Thyroid gland (tissue), 4 donors: ENCODE data around the gene TRIM26. TPM values are rescaled to one million over a fixed set of nuclear protein-coding genes. Genes with fewer than 3 reads are reported as not detected.

Source experiments
- DNase-seq, 2 donors: peaks; one replicate each; pipeline ENCODE4 v3.0.0-alpha.2; 2019
- H3K27ac ChIP-seq, 3 donors: fragments of 200-600 bp; sonication (generic); 1 replicate in 2 of 3; 2 replicates in 1 of 3; pipeline ENCODE4 v1.5.1; 2016 to 2019; ENCODE audit warnings: mild to moderate bottlenecking in 1 of 3, moderate library complexity in 1 of 3
- H3K27me3 ChIP-seq: fragments of 200-600 bp; sonication (generic); one replicate; pipeline ENCODE4 v1.5.1; 2019
- H3K36me3 ChIP-seq, 2 donors: fragments of 200-600 bp; sonication (generic); one replicate each; pipeline ENCODE4 v1.5.1; 2016 to 2019
- H3K4me1 ChIP-seq, 2 donors: fragments of 200-600 bp; sonication (generic); one replicate each; pipeline ENCODE4 v1.5.1; 2017 to 2019
- H3K4me3 ChIP-seq, 3 donors: fragments of 200-600 bp; sonication (generic); replicated peaks in 1 of 3; 1 replicate in 2 of 3; 2 replicates in 1 of 3; pipeline ENCODE4 v1.5.1; 2016; ENCODE audit warnings: mild to moderate bottlenecking in 1 of 3
- H3K9me3 ChIP-seq: fragments of 200-600 bp; sonication (generic); one replicate; pipeline ENCODE4 v1.5.1; 2017
- POLR2A ChIP-seq, 2 donors: fragments of 450-650 bp; IDR thresholded peaks; one replicate each; pipeline ENCODE4 v1.6.1; 2017; ENCODE audit warnings: antibody characterized with exemption in 2 of 2, mild to moderate bottlenecking in 2 of 2, moderate library complexity in 1 of 2
- WGBS, 2 donors: methylation state at CpG; one replicate each; pipeline ENCODE4 v1.1.5; 2017; 5-methylcytosine and 5-hydroxymethylcytosine counted together
- intact Hi-C: fragments of 100-400 bp; cut with DNase I; formaldehyde crosslinking; loops from one replicate; pipeline ENCODE4 v1.15.1; 2023
- total RNA-seq, 4 donors: library from RNA; depleted of rRNA; stranded (reverse); fragments of >200 nt; gene quantifications; one replicate each; pipeline ENCODE4 v1.2.3, GENCODE V29; 2016
- TF ChIP-seq, protein P1 (sequence below), 6 experiments: fragments of 200-600 bp in 3 of 6; fragments of 450-650 bp in 3 of 6; sonication (generic) in 3 of 6; IDR thresholded peaks; one replicate each; pipeline ENCODE4 v1.5.1; 2016 to 2019; ENCODE audit warnings: antibody characterized with exemption in 6 of 6, mild to moderate bottlenecking in 2 of 6, inconsistent platforms in 1 of 6, moderate library complexity in 1 of 6

The TRIM26 gene
- total RNA-seq, 4 donors from 2014 or later = 52.9 to 72.2 (median 62.4) TPM

DNA sequence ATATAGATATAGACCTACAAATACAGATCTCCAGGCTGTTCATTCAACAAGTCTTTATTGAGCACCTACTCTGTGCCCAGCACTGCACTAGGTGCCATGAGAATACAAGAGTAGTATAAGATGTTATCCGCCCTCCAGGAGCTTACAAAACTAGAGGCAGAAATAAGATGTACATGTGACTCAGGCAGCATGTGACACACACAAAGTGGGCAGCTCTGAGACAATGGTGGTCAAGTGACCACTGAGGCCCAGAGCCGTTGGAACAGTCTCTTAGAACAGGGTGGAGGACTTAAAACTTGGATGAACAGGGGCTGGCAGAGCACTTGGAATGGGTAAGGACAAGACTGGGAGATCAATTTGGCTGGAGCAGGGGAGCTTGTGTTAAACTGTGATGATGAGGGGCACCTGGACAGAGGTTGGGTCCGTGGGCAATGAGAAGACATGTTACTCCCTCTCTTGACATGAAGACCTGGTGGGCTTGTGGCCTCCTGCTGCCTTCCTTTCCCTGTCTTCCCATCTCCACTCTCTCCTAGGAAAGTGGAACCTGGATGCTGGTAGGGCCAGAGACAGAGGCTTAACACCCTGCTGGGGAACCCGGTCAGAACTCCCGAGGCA lies 28.7 kb downstream of the TRIM26 start:
- no peak for DNase-seq
- WGBS, 2 donors = 75 to 88% methylated on average over 5 of the region's 5 CpGs
- Histone ChIP-seq H3K9me3 (no peaks in the 10 kb centered on the region), H3K36me3 (peaks cover 27 to 32% of the 10 kb centered on the region in 2 donors), H3K4me3 (no peak overlapping the region), H3K4me1 (no peaks in the 10 kb centered on the region), H3K27ac (no peak overlapping the region), H3K27me3 (no peaks in the 10 kb centered on the region)
- TF ChIP-seq, protein P1, sequence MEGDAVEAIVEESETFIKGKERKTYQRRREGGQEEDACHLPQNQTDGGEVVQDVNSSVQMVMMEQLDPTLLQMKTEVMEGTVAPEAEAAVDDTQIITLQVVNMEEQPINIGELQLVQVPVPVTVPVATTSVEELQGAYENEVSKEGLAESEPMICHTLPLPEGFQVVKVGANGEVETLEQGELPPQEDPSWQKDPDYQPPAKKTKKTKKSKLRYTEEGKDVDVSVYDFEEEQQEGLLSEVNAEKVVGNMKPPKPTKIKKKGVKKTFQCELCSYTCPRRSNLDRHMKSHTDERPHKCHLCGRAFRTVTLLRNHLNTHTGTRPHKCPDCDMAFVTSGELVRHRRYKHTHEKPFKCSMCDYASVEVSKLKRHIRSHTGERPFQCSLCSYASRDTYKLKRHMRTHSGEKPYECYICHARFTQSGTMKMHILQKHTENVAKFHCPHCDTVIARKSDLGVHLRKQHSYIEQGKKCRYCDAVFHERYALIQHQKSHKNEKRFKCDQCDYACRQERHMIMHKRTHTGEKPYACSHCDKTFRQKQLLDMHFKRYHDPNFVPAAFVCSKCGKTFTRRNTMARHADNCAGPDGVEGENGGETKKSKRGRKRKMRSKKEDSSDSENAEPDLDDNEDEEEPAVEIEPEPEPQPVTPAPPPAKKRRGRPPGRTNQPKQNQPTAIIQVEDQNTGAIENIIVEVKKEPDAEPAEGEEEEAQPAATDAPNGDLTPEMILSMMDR (IDR thresholded peaks at IDR 0.05) = no peak
- TF ChIP-seq POLR2A (IDR thresholded peaks at IDR 0.05) = no peak
- intact Hi-C loops = no loop called here

DNA sequence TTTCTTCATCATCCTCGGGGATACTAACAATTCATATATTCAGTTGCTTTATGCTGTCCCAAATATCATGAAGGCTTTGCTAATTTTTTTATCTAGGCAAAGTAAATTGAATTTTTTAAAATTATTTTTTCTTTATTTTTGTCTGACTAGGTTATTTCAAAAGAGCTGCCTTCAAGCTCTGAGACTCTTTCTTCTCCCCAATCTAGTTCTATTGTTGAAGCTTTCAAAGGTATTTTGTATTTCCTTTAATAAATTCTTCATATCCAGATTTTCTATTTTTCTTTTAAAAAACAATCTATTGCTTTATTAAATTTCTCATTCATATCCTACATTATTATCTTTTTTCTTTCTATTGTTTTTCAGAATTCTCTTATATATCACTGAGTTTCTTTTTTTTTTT lies 33.1 kb downstream of the TRIM26 start:
- no peak overlapping the region for H3K4me3 ChIP-seq
- TF ChIP-seq, protein P1 (IDR thresholded peaks at IDR 0.05) = no peak
- TF ChIP-seq POLR2A (IDR thresholded peaks at IDR 0.05) = no peak
- no peaks in the 10 kb centered on the region for H3K4me1 ChIP-seq
- H3K27me3 ChIP-seq = no peaks in the 10 kb centered on the region
- no peaks in the 10 kb centered on the region for H3K9me3 ChIP-seq
- H3K36me3 ChIP-seq = peaks cover 2% of the 10 kb centered on the region in 2 donors
- intact Hi-C loops = no loop called here
- 88 to 91% methylated on average over 1 of the region's 1 CpG for WGBS, 2 donors
- H3K27ac ChIP-seq = no peak overlapping the region
- DNase-seq = no peak

- TF ChIP-seq POLR2A (IDR thresholded peaks at IDR 0.05) = no peak
- TF ChIP-seq, protein P1 (IDR thresholded peaks at IDR 0.05) = no peak
- no peak overlapping the region for H3K4me3 ChIP-seq
- no peaks in the 10 kb centered on the region for H3K36me3 ChIP-seq
- no peak overlapping the region for H3K27ac ChIP-seq
- intact Hi-C loops = no loop called here
- H3K9me3 ChIP-seq = no peaks in the 10 kb centered on the region
- H3K4me1 ChIP-seq = no peaks in the 10 kb centered on the region
- H3K27me3 ChIP-seq = no peaks in the 10 kb centered on the region
- WGBS, 2 donors = 95 to 96% methylated on average over 1 of the region's 1 CpG
- DNase-seq = no peak
Observed at GRCh38 chr6:30178837-30179236, 34.4 kb downstream of the TRIM26 start.

DNA sequence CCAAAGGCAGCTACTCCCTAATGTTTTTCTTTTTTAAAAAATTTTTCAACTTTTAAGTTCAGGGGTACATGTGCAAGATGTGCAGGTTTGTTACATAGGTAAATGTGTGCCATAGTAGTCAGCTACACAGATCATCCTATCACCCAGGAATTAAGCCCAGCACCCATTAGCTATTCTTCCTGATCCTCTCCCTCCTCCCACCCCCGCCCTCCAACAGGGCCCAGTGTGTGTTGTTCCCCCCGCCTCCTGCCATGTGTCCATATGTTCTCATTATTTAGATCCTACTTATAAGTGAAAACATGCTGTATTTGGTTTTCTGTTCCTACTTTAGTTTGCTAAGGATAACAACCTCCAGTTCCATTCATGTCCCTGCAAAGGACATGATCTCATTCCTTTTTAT lies 37.4 kb downstream of the TRIM26 start:
- Histone ChIP-seq H3K4me3 (no peak overlapping the region), H3K4me1 (peaks cover 8% of the 10 kb centered on the region in 2 donors), H3K27ac (no peak overlapping the region), H3K27me3 (peaks cover 4% of the 10 kb centered on the region), H3K9me3 (no peaks in the 10 kb centered on the region), H3K36me3 (no peaks in the 10 kb centered on the region)
- no peak for TF ChIP-seq POLR2A (IDR thresholded peaks at IDR 0.05)
- TF ChIP-seq, protein P1 (IDR thresholded peaks at IDR 0.05) = no peak
- DNase-seq = no peak
- intact Hi-C loops = no loop called here
- WGBS, 2 donors = 80 to 85% methylated on average over 2 of the region's 2 CpGs

DNA sequence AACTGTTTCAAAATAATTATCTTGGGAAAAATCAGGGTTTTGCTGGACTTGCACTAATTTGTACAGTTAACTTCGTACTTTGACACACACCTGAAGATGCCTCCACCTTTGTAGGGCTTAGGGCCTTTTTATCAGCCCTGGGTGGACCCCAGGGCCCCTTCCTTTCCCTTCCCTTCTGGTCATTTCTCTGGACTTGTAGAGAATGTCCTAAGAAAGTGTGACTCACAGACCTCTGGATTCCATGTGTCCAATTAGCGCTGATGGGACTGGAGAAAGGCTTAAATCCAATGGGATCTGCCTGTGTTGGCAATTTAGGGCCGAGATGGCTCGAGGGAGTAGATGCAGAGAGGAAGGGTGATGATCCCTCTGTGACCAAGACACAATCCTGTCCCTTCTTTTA lies 40.5 kb downstream of the TRIM26 start:
- intact Hi-C loops = no loop called here
- peaks cover 8% of the 10 kb centered on the region in 2 donors for H3K4me1 ChIP-seq
- H3K4me3 ChIP-seq = no peak overlapping the region
- no peaks in the 10 kb centered on the region for H3K36me3 ChIP-seq
- no peak for TF ChIP-seq POLR2A (IDR thresholded peaks at IDR 0.05)
- TF ChIP-seq, protein P1 (IDR thresholded peaks at IDR 0.05) = no peak
- WGBS, 2 donors = 91% methylated on average over 4 of the region's 4 CpGs
- no peak for DNase-seq
- no peaks in the 10 kb centered on the region for H3K9me3 ChIP-seq
- no peak overlapping the region for H3K27ac ChIP-seq
- peaks cover 4% of the 10 kb centered on the region for H3K27me3 ChIP-seq
